GM21447 (cell line): ENCODE measurements around the gene RIMS3.
"Not testable (repeated sequence)": the region's sequence is repeated elsewhere in the genome, so short reads cannot be mapped to it uniquely, and the experiment has no call there.

Experiments
- ATAC-seq: cut with Tn5 transposase; IDR thresholded peaks from one replicate; pipeline ENCODE4 v1.9.1; 2021; ENCODE audit not compliant: unreplicated experiment

RIMS3 gene

GRCh38 chr1:40633523-40633922 lies 32.0 kb downstream of the RIMS3 start:
- no peak for ATAC-seq

- no peak for ATAC-seq
Measured at GRCh38 chr1:40630488-40631223, 34.8 kb downstream of the RIMS3 start.

GRCh38 chr1:40629546-40629945 lies 35.9 kb downstream of the RIMS3 start:
- not testable (repeated sequence) for ATAC-seq

- ATAC-seq: no peak
Measured at GRCh38 chr1:40628903-40629292, 36.6 kb downstream of the RIMS3 start.

GRCh38 chr1:40627987-40628902 lies 37.2 kb downstream of the RIMS3 start:
- peak; percentile 73 for ATAC-seq

GRCh38 chr1:40626383-40626770 lies 39.1 kb downstream of the RIMS3 start:
- no peak for ATAC-seq

GRCh38 chr1:40625476-40626382 lies 39.8 kb downstream of the RIMS3 start:
- ATAC-seq: no peak

- no peak for ATAC-seq
Measured at GRCh38 chr1:40625076-40625475, 40.4 kb downstream of the RIMS3 start.

- ATAC-seq: no peak
Measured at GRCh38 chr1:40622936-40623629, 42.4 kb downstream of the RIMS3 start.

- no peak for ATAC-seq
Measured at GRCh38 chr1:40621821-40622450, 43.5 kb downstream of the RIMS3 start.

- ATAC-seq: no peak
Measured at GRCh38 chr1:40620586-40621210, 44.8 kb downstream of the RIMS3 start.

GRCh38 chr1:40620150-40620549 lies 45.3 kb downstream of the RIMS3 start:
- no peak for ATAC-seq

GRCh38 chr1:40618108-40618507 lies 47.4 kb downstream of the RIMS3 start:
- ATAC-seq: no peak

GRCh38 chr1:40612345-40612831 lies 53.1 kb downstream of the RIMS3 start:
- ATAC-seq: no peak

GRCh38 chr1:40610156-40610555 lies 55.3 kb downstream of the RIMS3 start:
- ATAC-seq: no peak

GRCh38 chr1:40607921-40608320 lies 57.6 kb downstream of the RIMS3 start:
- ATAC-seq: no peak

GRCh38 chr1:40606978-40607377 lies 58.5 kb downstream of the RIMS3 start:
- no peak for ATAC-seq

- no peak for ATAC-seq
Measured at GRCh38 chr1:40606194-40606593, 59.3 kb downstream of the RIMS3 start.

GRCh38 chr1:40599926-40600325 lies 65.6 kb downstream of the RIMS3 start:
- no peak for ATAC-seq
